GM21723 (cell line): Measurements from ENCODE around the gene TMPRSS11A.

Experiments used
- ATAC-seq: cut with Tn5 transposase; IDR thresholded peaks from one replicate; pipeline ENCODE4 v1.9.1; 2021; ENCODE audit warnings: mild to moderate bottlenecking, moderate library complexity; ENCODE audit not compliant: unreplicated experiment

The TMPRSS11A gene

GRCh38 chr4:67915400-67915966, 47.8 kb downstream of the TMPRSS11A start:
- no peak for ATAC-seq

- ATAC-seq = no peak
These were observed 51.2 kb downstream of the TMPRSS11A start for GRCh38 chr4:67912080-67912479.

DNA sequence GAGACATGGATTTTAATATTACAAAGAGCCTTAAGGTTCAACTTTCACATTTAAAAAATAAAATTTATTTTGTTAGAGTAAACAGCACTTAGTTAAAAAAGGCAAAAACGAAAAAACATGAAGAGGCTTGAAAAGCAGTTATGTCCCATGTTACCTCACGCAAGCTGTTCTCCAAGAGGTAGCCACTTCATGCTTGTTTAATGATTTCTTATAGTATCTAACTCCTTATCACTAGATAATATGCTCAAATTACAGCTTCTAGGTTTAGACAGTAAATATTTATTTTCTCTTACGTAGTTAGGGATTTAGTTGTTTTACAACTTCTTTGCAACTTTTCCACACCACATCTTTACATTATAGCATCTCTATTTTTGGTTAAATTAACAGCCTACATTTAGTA, 51.7 kb downstream of the TMPRSS11A start:
- no peak for ATAC-seq

DNA sequence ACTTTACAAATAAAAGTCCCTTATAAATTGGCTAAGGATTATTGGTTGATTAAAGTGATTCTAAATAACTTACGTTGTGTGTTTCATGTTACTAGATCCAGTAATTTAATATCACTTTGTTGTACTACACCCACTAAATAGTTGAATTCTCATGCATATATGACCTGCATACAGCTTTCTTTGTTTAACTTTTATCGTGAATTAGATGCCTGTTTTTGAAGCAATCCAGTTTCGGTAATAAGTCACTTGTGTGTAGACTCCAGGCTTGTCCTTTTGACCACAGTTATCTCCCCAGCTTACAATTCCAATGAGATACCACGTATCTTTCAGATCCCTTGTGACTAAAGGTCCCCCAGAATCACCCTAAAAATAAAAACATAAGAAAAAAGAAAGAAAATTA, 52.2 kb downstream of the TMPRSS11A start:
- no peak for ATAC-seq

DNA sequence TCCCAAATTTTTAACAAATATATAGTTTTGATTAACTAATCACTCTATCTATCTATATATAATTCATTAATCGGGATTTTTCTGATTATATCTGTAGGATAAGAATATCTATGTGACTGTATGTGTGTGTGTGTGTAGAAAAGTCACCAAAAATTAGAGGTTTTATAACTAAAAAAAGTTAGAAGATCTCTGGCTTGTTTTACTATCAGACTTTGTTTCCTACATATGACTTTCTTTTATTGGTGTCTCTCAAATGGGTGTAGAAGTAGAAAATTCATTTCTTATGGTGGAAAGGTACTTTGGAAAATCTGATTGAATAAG, 52.7 kb downstream of the TMPRSS11A start:
- ATAC-seq = no peak

DNA sequence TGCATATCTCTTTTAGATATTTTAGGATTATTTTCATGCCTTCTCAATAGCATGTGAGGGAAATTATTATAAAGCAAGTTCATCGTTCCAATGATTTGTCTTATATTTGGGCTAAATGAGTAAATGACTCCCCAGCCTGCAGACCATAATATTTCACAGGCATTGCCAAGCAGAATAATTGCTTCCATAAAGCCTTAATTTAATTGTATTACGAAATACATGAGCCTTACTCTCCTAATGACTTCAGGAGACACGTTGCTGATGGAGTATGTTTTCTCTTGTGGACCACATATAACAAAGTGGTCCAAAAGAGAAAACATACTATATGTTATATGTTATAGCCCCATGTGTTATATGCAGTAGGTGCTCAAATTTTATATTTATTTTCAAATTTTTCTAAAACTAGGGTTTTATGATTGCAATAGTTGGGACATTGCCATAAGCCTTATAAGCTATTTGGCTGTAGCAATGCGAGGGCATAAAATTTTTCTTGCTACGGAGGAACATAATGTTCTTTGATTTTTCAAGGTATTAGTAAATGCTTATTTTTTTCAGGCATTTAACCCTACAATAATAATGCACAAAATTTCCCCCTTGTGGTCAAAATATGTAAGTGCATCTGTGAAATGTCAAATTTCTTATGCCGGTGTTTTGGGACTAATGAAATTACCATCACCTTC, 53.2 kb downstream of the TMPRSS11A start:
- no peak for ATAC-seq

DNA sequence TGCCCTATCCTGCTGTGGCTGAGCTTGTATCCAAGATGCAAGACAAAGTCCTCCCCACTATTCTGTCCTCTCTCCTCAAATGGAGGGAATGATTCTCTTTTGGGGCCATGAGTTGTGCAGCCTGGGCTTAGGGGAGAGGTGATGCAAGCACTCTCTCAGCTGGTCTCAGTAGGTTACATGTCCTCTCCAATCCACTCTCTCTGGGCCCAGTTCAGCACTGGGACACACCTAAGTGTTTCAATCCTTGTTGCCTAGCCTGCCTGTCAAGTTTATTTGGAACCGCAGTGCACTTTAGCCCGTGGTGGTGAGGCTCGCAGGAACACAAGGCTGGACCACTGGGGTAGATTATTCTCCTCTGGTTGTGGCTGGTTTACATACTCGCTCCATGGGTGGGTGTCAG, 55.6 kb downstream of the TMPRSS11A start:
- ATAC-seq = no peak

DNA sequence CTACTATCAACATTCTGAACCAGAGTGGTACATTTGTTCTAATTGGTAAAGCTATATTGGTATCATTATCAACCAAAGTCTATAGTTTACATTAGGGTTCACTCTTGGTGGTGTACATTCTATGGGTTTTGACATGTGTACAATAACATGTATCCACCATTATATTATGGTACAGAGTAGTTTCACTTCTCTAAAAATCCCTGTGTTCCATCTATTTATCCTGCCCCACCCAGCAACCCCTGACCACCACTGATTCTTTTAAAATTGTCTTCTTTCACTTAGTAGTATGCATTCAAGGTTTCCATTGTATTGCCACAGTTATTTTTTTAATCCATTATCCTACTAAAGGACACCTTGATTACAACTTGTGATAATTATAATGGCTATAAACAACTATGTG, 64.2 kb downstream of the TMPRSS11A start:
- ATAC-seq = no peak

- no peak for ATAC-seq
These were observed 65.6 kb downstream of the TMPRSS11A start for GRCh38 chr4:67897686-67898085.

GRCh38 chr4:67896421-67897065, 66.8 kb downstream of the TMPRSS11A start:
- ATAC-seq = no peak

DNA sequence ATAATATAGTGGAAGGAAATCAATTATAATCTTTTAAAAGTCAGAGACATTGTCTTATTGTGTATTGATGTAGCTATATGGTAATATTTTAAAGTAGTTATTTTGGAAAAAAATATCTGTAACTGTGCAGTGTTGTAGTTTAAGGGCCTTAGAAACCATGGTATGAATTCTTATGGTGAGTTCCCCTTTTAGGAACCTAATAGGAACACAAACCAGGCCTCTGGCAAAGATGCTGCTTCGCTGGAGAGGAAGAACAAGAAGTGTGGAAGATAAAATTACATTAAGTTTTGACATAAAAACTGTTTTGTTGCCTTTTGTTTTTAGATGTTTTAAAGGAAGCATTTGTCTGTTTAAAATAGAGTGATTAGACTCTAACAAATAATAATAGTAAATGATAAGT, 68.6 kb downstream of the TMPRSS11A start:
- ATAC-seq = no peak

DNA sequence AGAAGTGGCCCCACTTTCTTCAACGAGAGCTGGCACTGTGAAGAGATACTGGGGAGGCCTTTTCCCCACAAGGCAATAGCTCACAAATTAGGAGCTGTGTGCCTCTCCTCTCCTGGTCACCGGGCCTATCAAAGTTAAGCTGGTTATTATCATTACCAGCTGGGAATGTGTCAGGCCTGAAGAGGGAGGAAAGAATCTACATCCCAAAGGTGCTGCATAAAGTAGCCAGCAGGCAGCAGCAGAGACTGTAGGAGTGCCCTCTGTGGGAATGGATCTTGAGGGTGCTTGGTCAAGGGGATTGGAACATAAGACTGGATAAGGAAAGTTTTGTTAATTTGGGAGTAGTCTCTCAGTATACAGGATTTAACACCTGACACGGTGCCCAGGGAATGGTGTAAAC, 70.4 kb downstream of the TMPRSS11A start:
- ATAC-seq = no peak

GRCh38 chr4:67892253-67892652, 71.0 kb downstream of the TMPRSS11A start:
- ATAC-seq = no peak

DNA sequence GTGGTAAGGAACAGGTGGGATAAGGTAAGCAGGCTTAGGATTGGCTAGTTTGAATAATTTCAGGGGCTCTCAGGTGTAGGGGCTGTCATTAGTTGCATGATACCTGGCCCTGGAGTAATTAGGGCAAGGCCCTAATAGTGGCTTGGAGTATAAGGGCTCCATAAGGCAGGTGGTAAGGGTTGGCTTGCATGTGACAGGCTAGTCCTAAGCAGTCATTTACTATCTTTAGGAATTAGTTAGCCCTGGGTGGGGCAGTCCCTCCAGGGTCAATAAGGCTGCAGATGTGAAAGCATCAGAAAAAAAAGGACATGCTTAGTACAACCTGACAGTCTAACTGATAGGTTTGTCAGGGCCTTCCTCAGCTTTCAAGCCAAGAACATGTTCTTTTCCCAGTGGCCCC, 71.6 kb downstream of the TMPRSS11A start:
- peak; percentile 64 for ATAC-seq

DNA sequence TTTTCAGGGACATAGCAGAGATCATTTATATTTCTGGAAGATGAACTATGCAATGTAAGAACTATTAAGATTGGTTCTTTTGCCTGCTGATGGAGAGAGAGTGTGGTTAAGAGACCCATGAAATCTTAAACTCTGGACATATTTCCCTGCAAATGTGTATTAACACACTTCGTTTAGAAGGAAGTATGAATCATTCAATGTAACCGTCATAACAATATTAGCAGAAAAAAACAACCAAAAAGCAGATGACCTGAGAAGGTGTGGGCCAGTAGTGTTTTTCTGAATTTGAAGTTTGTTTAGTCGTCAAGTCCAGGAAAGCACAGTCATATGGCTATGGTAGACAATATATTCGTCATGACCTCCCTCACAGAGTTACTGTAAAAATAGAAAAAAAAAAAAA, 77.0 kb downstream of the TMPRSS11A start:
- ATAC-seq = no peak

DNA sequence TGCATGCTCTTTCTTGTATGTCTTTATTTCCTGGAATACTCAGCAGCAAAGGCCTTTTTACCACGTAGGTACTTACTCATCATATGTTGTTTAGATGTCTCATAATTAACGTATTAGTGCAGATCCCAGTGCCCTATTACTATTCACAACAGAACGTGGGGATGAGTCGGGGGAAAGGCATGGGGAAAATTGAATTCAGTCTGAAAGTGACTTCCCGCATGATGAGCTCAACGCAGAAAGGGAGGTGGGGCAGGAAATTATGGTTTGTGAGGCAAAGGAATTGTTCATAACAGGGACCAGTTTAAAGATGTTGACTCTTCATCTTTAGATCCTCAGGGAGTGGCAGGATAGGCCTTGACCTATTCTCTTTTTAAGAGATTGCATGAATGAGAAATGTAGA, 77.5 kb downstream of the TMPRSS11A start:
- no peak for ATAC-seq

- no peak for ATAC-seq
These were observed 78.6 kb downstream of the TMPRSS11A start for GRCh38 chr4:67884701-67885100.

DNA sequence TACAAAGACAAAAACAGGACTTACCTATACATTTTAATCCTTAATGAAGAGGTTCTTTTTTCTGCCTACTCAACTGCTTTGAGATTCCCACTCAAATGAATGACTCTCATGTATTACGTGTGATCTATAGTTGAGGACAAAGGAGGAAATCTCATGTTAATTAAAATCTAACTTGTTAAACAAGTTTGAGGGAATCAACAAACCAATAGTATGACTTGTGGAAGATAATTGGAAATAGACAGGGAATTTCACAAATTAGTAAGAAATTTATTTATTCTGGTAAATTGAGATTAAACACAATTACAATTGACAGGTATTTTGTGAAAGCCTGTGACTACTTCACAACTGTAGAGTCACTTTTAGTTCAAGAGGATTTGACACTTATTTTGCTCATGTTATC, 79.4 kb downstream of the TMPRSS11A start, which contains the start of gene TMPRSS11D:
Gene TMPRSS11D (minus strand): TSS at position 101 of the 400 bp plus-strand sequence. CDS start 69 bp downstream, at position 32.
- no peak for ATAC-seq

DNA sequence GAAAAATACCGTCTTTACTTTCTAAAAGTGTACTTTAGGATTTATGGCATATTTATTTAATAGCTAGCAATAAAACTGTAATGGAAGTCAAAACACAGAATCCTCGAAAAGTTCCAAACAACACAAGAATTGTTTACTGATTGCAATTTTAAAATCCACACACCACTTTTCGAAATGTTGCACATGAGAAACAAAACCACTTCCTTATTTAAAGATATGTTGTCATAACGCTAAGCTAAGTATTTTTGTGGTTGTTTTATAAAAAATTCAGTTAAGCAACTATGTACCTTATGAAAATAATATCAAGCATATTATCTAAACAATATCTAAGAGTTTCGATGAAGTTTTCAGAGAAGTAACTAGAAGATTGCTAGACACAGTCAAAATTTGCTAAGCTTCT, 79.8 kb downstream of the TMPRSS11A start:
- no peak for ATAC-seq

- no peak for ATAC-seq
These were observed 82.3 kb downstream of the TMPRSS11A start for GRCh38 chr4:67880866-67881610.

DNA sequence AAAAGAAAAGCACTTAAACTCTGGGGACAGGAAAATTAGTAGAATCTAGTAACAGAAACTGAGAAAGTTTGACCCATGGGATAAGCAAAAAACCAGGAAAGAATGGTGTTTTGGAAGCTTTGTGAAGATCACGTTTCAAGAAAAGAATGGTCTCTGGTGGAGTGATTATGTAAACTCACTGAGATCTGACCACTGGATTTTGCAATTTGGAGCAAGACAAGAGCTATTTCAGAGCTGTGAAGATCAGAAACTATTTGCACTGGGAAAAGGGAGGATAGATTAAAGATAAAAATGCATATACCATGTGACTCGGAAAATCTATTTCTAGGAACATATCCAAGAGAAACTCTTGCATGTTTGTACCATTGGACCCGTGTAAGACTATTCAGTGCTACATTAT, 83.8 kb downstream of the TMPRSS11A start:
- no peak for ATAC-seq

DNA sequence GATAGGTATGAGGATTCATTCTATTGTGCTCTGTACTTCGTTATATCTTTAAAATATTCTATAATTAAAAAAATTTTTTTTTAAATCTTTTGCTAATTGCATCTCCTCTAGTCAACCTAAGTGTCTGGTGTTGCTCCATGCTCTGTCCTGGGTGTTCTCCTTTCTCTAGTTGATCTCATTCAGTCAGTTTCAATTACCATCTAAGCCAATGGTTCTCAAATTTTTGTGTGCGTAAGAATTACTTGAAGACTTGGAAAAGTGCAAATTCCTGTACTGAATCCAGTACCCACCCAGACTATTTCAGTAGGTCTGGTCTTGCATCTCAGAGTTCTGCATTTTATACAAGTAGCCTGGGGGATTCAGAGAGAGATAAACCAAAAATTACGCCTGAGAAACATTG, 86.2 kb downstream of the TMPRSS11A start:
- ATAC-seq = no peak
